Fibroblast of lung (primary cell): ENCODE measurements around the gene GCK.

Experiments
- CTCF ChIP-seq, 2 donors: IDR thresholded peaks in 1 of 2; conservative IDR thresholded peaks in 1 of 2; 1 replicate in 1 of 2; 2 replicates in 1 of 2; pipeline ENCODE4 v1.5.1; 2011 to 2012; ENCODE audit warnings: low read length in 2 of 2, control low read depth in 1 of 2, inconsistent platforms in 1 of 2, low read depth in 1 of 2, mild to moderate bottlenecking in 1 of 2
- EZH2 ChIP-seq: IDR thresholded peaks from 2 replicates; pipeline ENCODE4 v1.5.1; 2012; ENCODE audit warnings: low read length, control low read depth, mild to moderate bottlenecking; ENCODE audit errors: missing control alignments

GRCh38 chr7:44150966-44151941 lies 38.0 kb downstream of the GCK start:
- TF ChIP-seq CTCF (conservative IDR thresholded peaks at IDR 0.05 in 1 of 2, IDR thresholded peaks at IDR 0.05 in 1 of 2; ENCODE audit: low read depth in 1 of 2, low read length in 2 of 2): no peak
- TF ChIP-seq EZH2: no peak
